Measurements from ENCODE around the gene CGNL1. TPM values are rescaled to one million over a fixed set of nuclear protein-coding genes. Genes with fewer than 3 reads are reported as not detected.

The CGNL1 gene
- polyA plus RNA-seq, 1 experiment: 0.06 TPM

DNA sequence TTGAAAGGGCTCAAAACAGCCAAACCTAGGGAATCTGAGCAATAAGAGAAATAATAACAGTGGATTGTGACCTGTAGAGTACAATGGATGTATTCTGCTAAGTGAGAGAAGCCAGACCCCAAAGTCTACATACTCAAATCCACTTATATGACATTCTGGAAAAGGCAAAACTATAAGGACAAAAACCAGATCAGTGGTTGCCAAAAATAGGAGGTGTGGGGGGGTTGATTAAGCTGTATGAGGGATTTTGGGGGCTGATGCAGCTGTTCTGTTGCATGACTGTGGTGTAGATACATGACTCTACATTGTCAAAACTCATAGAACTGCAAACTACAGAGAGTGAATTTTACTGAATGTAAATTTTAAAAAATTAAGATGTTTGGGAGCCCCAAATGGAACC is 20.1 kb upstream of the CGNL1 start:
- Histone ChIP-seq H3K36me3 (ENCODE audit: control insufficient read depth, insufficient read depth, low read length) (no peaks in the 10 kb centered on the region), H3K27me3 (ENCODE audit: control insufficient read depth, insufficient read depth, low read length) (no peaks in the 10 kb centered on the region), H3K4me3 (ENCODE audit: low read depth, low read length) (no peak overlapping the region)
- CTCF ChIA-PET: interaction anchor here (1.0 to 5.8 kb wide), 5 partner anchors 10 to 189 kb away, joined by 3 to 49 read pairs (median 3); no protein-coding TSS in a partner anchor
- POLR2A ChIA-PET: no interaction called here
- DNase-seq (ENCODE audit: low read depth): no peak
- TF ChIP-seq, protein P1, sequence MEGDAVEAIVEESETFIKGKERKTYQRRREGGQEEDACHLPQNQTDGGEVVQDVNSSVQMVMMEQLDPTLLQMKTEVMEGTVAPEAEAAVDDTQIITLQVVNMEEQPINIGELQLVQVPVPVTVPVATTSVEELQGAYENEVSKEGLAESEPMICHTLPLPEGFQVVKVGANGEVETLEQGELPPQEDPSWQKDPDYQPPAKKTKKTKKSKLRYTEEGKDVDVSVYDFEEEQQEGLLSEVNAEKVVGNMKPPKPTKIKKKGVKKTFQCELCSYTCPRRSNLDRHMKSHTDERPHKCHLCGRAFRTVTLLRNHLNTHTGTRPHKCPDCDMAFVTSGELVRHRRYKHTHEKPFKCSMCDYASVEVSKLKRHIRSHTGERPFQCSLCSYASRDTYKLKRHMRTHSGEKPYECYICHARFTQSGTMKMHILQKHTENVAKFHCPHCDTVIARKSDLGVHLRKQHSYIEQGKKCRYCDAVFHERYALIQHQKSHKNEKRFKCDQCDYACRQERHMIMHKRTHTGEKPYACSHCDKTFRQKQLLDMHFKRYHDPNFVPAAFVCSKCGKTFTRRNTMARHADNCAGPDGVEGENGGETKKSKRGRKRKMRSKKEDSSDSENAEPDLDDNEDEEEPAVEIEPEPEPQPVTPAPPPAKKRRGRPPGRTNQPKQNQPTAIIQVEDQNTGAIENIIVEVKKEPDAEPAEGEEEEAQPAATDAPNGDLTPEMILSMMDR (IDR thresholded peaks at IDR 0.05; ENCODE audit: insufficient read depth, low read depth, low read length): no peak

DNA sequence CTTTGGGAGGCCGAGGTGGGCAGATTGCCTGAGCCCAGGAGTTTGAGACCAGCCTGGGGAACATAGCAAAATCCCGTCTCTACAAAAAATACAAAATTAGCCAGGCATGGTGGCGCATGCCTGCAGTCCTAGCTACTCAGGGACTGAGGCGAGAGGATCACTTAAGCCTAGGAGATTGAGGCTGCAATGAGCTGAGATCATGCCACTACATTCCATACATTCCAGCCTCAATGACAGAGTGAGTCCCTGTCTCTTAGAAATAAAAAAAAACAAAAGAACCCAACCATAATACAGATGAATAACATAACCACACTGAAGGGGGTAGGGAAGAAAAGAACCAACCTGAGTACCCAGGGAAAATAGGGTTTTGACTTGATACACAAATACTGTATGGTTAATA is 19.7 kb upstream of the CGNL1 start:
- TF ChIP-seq, protein P1 (IDR thresholded peaks at IDR 0.05; ENCODE audit: insufficient read depth, low read depth, low read length): no peak
- H3K27me3 ChIP-seq (ENCODE audit: control insufficient read depth, insufficient read depth, low read length): no peaks in the 10 kb centered on the region
- ChIA-PET CTCF (interaction anchor here (1.1 to 5.8 kb wide), 4 partner anchors 11 to 171 kb away, joined by 3 to 49 read pairs (median 6); no protein-coding TSS in a partner anchor), POLR2A (no interaction called here)
- DNase-seq (ENCODE audit: low read depth): peak; percentile 23
- no peaks in the 10 kb centered on the region for H3K36me3 ChIP-seq (ENCODE audit: control insufficient read depth, insufficient read depth, low read length)
- no peak overlapping the region for H3K4me3 ChIP-seq (ENCODE audit: low read depth, low read length)

DNA sequence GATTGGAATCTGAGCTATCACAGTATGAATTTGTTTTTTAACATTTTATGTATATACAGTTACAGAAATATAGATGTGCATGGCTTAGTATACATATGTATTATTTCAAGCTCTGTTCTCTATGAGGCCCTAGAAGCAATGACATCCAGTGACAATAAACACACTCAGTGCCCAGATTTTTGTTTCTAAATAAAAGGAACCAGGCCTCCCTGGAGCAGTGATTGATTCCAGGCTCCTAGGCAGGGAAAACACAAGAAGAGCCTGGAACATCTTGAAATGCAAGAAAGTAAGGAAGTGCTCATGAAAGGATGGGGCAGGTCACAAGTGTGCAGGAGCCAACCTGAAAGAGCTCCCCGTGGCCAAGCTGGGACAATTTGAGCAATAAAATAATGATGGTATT is 18.5 kb upstream of the CGNL1 start:
- Histone ChIP-seq H3K4me3 (ENCODE audit: low read depth, low read length) (no peak overlapping the region), H3K27me3 (ENCODE audit: control insufficient read depth, insufficient read depth, low read length) (no peaks in the 10 kb centered on the region), H3K36me3 (ENCODE audit: control insufficient read depth, insufficient read depth, low read length) (no peaks in the 10 kb centered on the region)
- no peak for DNase-seq (ENCODE audit: low read depth)
- CTCF ChIA-PET: interaction anchor here (0.9 to 1.4 kb wide), 3 partner anchors 9 to 19 kb away, joined by 3 read pairs; no protein-coding TSS in a partner anchor
- POLR2A ChIA-PET: no interaction called here
- TF ChIP-seq, protein P1 (IDR thresholded peaks at IDR 0.05; ENCODE audit: insufficient read depth, low read depth, low read length): no peak

DNA sequence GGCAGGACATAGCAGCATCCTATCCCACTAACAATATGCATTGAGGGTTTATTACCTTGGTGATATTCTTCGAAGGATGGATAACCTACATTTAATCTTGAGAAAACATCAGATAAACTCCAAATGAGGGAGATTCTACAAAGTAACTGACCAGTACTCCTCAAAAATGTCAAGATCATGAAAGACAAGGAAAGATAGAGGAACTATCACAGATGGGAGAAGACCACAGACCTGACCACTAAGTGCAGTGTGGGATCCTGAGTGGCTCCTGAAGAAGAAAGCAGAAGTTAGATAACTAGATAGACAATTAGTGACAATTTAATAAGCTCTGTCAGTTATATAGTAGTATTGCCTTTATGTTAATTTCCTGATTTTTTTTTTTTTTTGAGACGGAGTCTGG is 17.7 kb upstream of the CGNL1 start:
- CTCF ChIA-PET: interaction anchor here (0.9 kb wide), 1 partner anchor 18 kb away, joined by 3 read pairs; no protein-coding TSS in a partner anchor

DNA sequence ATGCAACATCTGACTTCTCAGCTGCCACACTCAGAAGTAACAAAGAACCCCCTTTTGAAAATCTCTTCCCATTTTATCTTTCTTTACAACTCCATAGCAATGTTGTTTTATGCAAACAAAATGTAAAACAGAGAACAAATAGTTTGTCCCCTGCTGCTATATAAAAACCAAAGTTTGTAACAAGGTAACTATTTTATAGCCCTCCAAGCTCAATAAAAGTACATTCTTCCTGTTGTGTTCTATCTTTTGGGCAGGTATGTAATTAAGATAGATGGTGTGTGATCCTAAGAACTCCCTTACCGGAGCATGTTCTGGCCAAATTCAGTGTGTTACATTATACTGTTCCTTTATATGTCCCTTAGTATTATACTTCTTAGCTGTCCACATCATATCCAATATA is 12.6 kb upstream of the CGNL1 start:
- CTCF ChIA-PET: interaction anchor here (0.8 to 1.7 kb wide), 4 partner anchors 10 to 164 kb away, joined by 3 to 5 read pairs (median 4); no protein-coding TSS in a partner anchor
- H3K36me3 ChIP-seq (ENCODE audit: control insufficient read depth, insufficient read depth, low read length): no peaks in the 10 kb centered on the region
- POLR2A ChIA-PET: no interaction called here
- H3K4me3 ChIP-seq (ENCODE audit: low read depth, low read length): no peak overlapping the region
- TF ChIP-seq, protein P1 (IDR thresholded peaks at IDR 0.05; ENCODE audit: insufficient read depth, low read depth, low read length): no peak
- no peak for DNase-seq (ENCODE audit: low read depth)
- no peaks in the 10 kb centered on the region for H3K27me3 ChIP-seq (ENCODE audit: control insufficient read depth, insufficient read depth, low read length)

More for the DNA sequence above, 17.7 kb upstream of the CGNL1 start:
- Histone ChIP-seq H3K36me3 (ENCODE audit: control insufficient read depth, insufficient read depth, low read length) (no peaks in the 10 kb centered on the region), H3K4me3 (ENCODE audit: low read depth, low read length) (no peak overlapping the region), H3K27me3 (ENCODE audit: control insufficient read depth, insufficient read depth, low read length) (no peaks in the 10 kb centered on the region)
- POLR2A ChIA-PET: no interaction called here
- TF ChIP-seq, protein P1 (IDR thresholded peaks at IDR 0.05; ENCODE audit: insufficient read depth, low read depth, low read length): no peak
- no peak for DNase-seq (ENCODE audit: low read depth)

Data from BJ (cell line).